Mesothelial cell of epicardium (in vitro differentiated cells): Measurements from ENCODE around the gene LOXL1. TPM values are rescaled to one million over a fixed set of nuclear protein-coding genes. Genes with fewer than 3 reads are reported as not detected.
"Not testable (repeated sequence)": the region's sequence is repeated elsewhere in the genome, so short reads cannot be mapped to it uniquely, and the experiment has no call there.

Experiments used
- DNase-seq, 2 experiments: peaks; one replicate each; pipeline ENCODE4 v3.0.0; 2021; ENCODE audit warnings: low spot score in 2 of 2; ENCODE audit not compliant: unreplicated experiment in 2 of 2
- H3K27ac Mint-ChIP-seq: 2 replicates; pipeline ENCODE4 v1.8.0; 2021; ENCODE audit warnings: mixed read lengths
- H3K27me3 Mint-ChIP-seq: 2 replicates; pipeline ENCODE4 v1.8.0; 2021; ENCODE audit warnings: low read depth, mixed read lengths
- H3K36me3 Mint-ChIP-seq: 2 replicates; pipeline ENCODE4 v1.8.0; 2021; ENCODE audit warnings: mixed read lengths
- H3K4me1 Mint-ChIP-seq: 2 replicates; pipeline ENCODE4 v1.8.0; 2021; ENCODE audit warnings: mixed read lengths
- H3K4me3 Mint-ChIP-seq: 2 replicates; pipeline ENCODE4 v1.8.0; 2021; ENCODE audit warnings: mild to moderate bottlenecking, moderate library complexity, mixed read lengths
- H3K9me3 Mint-ChIP-seq: 2 replicates; pipeline ENCODE4 v1.8.0; 2021; ENCODE audit warnings: mixed read lengths
- total RNA-seq: library from RNA; stranded (reverse); gene quantifications from 3 replicates; pipeline ENCODE4 v1.2.1, GENCODE V29; 2021
- TF ChIP-seq, protein P1 (sequence below): fragments of 200-600 bp; sonication (generic); IDR thresholded peaks from one replicate; pipeline ENCODE4 v1.5.0; 2021; ENCODE audit warnings: antibody characterized with exemption; ENCODE audit not compliant: unreplicated experiment

Gene LOXL1
- total RNA-seq, 1 donor from 2014 or later = 62.9 TPM

DNA sequence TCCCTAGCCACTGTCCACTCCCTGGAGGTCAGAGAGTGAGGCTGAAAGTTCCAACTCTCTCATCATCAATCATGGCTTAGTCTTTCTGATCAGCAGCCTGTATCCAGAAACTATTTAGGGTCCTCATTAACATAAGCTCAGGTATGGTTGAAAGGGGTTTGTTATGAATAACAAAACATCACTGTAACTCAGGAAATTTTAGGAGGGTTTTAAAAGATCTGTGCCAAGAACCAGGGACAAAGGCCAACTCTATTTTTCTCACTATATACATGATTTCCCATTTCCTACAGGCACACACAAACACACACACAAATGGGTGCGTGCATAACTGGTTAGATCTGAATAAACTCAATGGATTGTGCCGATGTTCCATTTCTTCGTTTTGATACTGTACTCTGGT lies 42.2 kb downstream of the LOXL1 start:
- H3K4me1 Mint-ChIP-seq = peaks cover 22% of the 10 kb centered on the region
- H3K36me3 Mint-ChIP-seq = no peaks in the 10 kb centered on the region
- no peak overlapping the region for H3K4me3 Mint-ChIP-seq
- peaks cover 9% of the 10 kb centered on the region for H3K27me3 Mint-ChIP-seq
- TF ChIP-seq, protein P1, sequence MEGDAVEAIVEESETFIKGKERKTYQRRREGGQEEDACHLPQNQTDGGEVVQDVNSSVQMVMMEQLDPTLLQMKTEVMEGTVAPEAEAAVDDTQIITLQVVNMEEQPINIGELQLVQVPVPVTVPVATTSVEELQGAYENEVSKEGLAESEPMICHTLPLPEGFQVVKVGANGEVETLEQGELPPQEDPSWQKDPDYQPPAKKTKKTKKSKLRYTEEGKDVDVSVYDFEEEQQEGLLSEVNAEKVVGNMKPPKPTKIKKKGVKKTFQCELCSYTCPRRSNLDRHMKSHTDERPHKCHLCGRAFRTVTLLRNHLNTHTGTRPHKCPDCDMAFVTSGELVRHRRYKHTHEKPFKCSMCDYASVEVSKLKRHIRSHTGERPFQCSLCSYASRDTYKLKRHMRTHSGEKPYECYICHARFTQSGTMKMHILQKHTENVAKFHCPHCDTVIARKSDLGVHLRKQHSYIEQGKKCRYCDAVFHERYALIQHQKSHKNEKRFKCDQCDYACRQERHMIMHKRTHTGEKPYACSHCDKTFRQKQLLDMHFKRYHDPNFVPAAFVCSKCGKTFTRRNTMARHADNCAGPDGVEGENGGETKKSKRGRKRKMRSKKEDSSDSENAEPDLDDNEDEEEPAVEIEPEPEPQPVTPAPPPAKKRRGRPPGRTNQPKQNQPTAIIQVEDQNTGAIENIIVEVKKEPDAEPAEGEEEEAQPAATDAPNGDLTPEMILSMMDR = no peak
- no peak for DNase-seq
- H3K27ac Mint-ChIP-seq = no peak overlapping the region
- no peaks in the 10 kb centered on the region for H3K9me3 Mint-ChIP-seq

DNA sequence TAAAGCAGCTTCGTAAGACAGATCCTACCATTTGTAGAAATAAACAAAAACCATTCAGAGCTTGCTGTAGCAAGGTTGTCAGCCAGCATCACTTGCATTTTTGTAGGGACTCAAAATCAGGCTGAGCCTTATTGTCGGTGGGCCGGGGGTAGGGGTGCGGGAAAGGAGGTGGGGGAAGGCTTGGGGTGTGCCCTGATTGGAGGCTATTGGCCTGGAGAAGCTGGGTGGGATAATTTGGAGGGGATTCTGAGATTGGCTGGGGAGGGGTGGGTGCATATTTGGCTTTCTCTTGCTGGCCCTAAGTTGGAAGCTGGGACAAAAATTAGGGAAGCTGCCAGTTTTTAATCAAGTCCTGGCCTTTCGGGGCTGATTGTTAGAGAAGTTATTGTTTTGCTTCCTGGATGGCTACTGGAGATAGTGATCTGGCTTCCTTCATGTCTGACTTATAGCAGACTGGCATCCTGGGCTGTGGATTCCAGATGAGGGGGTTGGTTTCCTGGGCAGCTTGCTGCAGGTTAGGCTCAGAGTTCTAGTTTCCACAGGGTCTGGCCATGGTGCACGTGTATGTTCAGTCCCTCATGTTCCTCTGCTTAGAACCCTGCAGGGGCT lies 43.0 kb downstream of the LOXL1 start:
- Mint-ChIP-seq H3K4me1 (peaks cover 21% of the 10 kb centered on the region), H3K9me3 (no peaks in the 10 kb centered on the region), H3K36me3 (no peaks in the 10 kb centered on the region), H3K27ac (no peak overlapping the region), H3K4me3 (no peak overlapping the region), H3K27me3 (peaks cover 9% of the 10 kb centered on the region)
- TF ChIP-seq, protein P1 = no peak
- DNase-seq = no peak

DNA sequence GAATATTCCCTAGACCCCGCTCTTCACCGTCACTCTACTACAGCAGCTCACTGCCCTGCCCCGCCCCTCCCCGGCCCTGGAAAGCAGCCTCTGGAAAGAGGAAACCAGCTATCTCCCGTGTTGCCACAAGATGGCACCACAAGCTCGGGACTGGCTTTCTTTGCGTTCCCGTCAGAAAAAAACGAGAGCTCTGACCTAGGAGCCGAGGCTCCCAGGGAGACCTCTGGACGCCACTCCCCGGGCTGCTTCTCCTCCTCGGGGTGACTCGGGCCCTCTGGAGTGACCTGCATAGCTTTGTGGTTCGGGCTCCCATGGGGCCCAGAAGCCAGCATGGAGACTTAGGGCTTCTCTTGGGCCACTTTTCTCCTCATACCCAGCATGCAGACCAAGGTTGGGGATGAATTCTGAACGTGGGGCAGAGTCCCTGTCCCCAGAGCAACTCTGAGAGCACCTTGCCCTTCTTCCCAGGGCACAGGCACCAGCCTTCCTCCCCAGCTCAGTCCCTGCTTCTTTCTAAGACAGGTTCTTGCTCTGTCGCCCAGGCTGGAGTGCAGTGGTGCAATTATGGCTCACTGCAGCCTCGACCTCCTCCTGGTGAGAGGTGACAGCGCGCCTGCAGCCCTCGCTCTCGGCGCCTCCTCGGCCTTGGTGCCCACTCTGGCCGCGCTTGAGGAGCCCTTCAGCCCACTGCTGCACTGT lies 46.9 kb downstream of the LOXL1 start:
- Mint-ChIP-seq H3K27me3 (peaks cover 21% of the 10 kb centered on the region), H3K9me3 (no peaks in the 10 kb centered on the region), H3K4me1 (peaks cover 6% of the 10 kb centered on the region), H3K36me3 (no peaks in the 10 kb centered on the region), H3K27ac (no peak overlapping the region), H3K4me3 (peak overlapping the region; percentile 42)
- TF ChIP-seq, protein P1 = peak; percentile 66
- DNase-seq = peak; percentile 60 to 85

DNA sequence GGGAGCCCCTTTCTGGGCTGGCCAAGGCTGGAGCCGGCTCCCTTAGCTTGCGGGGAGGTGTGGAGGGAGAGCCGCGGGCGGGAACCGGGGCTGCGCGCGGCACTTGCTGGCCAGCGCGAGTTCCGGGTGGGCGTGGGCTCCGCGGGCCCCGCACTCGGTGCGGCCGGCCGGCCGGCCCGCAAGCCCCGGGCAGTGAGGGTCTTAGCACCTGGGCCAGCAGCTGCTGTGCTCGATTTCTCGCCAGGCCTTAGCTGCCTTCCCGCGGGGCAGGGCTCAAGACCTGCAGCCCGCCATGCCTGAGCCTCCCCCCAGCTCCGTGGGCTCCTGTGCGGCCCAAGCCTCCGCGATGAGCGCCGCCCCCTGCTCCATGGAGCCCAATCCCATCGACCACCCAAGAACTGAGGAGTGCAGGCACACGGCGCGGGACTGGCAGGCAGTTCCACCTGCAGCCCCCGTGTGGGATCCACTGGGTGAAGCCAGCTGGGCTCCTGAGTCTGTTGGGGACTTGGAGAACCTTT lies 47.5 kb downstream of the LOXL1 start:
- not testable (repeated sequence) for H3K9me3 Mint-ChIP-seq, H3K4me3 Mint-ChIP-seq, H3K4me1 Mint-ChIP-seq, DNase-seq, H3K27ac Mint-ChIP-seq, H3K36me3 Mint-ChIP-seq
- peaks cover 23% of the 10 kb centered on the region for H3K27me3 Mint-ChIP-seq

DNA sequence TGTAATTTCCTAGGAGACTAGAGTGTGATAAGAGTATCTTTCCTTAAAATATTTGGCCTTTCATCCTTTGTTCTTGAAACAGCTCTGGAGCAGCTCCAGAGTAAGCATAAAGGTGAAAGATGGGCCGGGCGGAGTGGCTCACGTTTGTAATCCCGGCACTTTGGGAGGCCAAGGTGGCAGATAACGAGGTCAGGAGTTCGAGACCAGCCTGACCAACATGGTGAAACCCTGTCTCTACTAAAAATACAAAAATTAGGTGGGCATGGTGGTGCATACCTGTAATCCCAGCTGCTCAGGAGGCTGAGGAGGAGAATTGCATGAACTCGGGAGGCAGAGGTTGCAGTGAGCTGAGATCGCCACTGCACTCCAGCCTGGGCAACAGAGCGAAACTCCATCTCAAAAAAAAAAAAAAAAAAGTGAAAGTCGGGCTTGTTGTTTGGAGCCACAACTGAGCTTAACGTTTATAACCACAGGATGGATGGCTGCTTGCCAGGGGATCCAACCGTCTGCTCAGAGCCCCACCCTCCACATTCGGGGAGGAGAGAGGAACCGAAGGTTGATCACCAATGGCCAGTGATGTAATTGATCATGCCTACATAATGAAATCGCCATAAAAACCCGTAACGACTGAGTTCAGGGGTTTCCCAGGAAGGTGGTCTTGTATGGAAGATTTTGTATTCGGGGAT lies 49.3 kb downstream of the LOXL1 start:
- Mint-ChIP-seq H3K27ac (peak overlapping the region; percentile 3), H3K27me3 (peaks cover 23% of the 10 kb centered on the region)
- not testable (repeated sequence) for H3K36me3 Mint-ChIP-seq, H3K9me3 Mint-ChIP-seq, DNase-seq, H3K4me3 Mint-ChIP-seq, H3K4me1 Mint-ChIP-seq

DNA sequence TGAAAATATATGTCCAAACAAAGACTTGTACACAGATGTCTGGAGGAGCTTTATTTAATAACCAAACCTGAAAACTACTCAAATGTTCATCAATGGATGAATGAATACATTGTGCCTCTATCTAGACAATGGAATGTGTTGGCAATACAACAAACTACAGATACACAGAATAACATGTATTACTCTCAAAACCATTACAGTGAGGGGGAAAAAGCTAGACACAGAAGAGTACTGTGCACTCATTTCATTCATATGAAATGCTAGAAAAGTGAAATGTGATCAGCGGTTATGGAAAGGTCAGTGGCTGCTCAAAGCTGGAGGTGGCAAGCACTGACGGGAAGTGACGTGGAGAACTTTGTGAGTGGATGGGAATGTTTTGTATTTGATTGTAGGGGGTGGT lies 52.6 kb downstream of the LOXL1 start:
- no peak for DNase-seq
- Mint-ChIP-seq H3K9me3 (no peaks in the 10 kb centered on the region), H3K4me3 (no peak overlapping the region), H3K27me3 (peaks cover 17% of the 10 kb centered on the region), H3K36me3 (no peaks in the 10 kb centered on the region), H3K4me1 (peaks cover 27% of the 10 kb centered on the region), H3K27ac (no peak overlapping the region)
- TF ChIP-seq, protein P1 = no peak
